GM23338 (cell line): ENCODE results near the gene NEB. TPM values are rescaled to one million over a fixed set of nuclear protein-coding genes. Genes with fewer than 3 reads are reported as not detected.
"Not testable (repeated sequence)": the region's sequence is repeated elsewhere in the genome, so short reads cannot be mapped to it uniquely, and the experiment has no call there.

Experiments
- ATAC-seq: fragments of 200-7000 bp; cut with Tn5 transposase; 3 replicates; pipeline ENCODE4 v1.9.1; 2020
- DNase-seq: peaks from one replicate; pipeline ENCODE4 v3.0.0-alpha.2; 2015; ENCODE audit warnings: low spot score
- H2AFZ ChIP-seq: fragments of 200-600 bp; sonication (generic); 2 replicates; pipeline ENCODE4 v1.8.0; 2016; ENCODE audit warnings: antibody characterized with exemption, mild to moderate bottlenecking, moderate library complexity
- H3F3A ChIP-seq: fragments of 200-600 bp; sonication (generic); replicated peaks from 2 replicates; pipeline ENCODE4 v1.8.0; 2017; ENCODE audit warnings: antibody characterized with exemption, mixed run types, low read depth
- H3K27ac ChIP-seq: fragments of 200-600 bp; sonication (generic); 2 replicates; pipeline ENCODE4 v1.6.1; 2016; ENCODE audit warnings: low read depth
- H3K27me3 ChIP-seq: fragments of 200-600 bp; sonication (generic); 2 replicates; pipeline ENCODE4 v1.8.0; 2016; ENCODE audit warnings: mild to moderate bottlenecking, mixed run types, moderate library complexity; ENCODE audit not compliant: insufficient read depth
- H3K36me3 ChIP-seq: fragments of 200-600 bp; sonication (generic); 2 replicates; pipeline ENCODE4 v1.8.0; 2016; ENCODE audit warnings: mild to moderate bottlenecking; ENCODE audit not compliant: insufficient read depth
- H3K4me1 ChIP-seq: fragments of 200-600 bp; sonication (generic); 2 replicates; pipeline ENCODE4 v1.8.0; 2016; ENCODE audit warnings: mild to moderate bottlenecking, moderate library complexity; ENCODE audit not compliant: insufficient read depth
- H3K4me2 ChIP-seq: fragments of 200-600 bp; sonication (generic); 2 replicates; pipeline ENCODE4 v1.7.1; 2017; ENCODE audit warnings: mixed run types
- H3K4me3 ChIP-seq: fragments of 200-600 bp; sonication (generic); 2 replicates; pipeline ENCODE4 v1.6.1; 2016; ENCODE audit warnings: mixed run types
- H3K79me2 ChIP-seq: fragments of 200-600 bp; sonication (generic); replicated peaks from 2 replicates; pipeline ENCODE4 v1.8.0; 2017; ENCODE audit warnings: mild to moderate bottlenecking; ENCODE audit not compliant: insufficient read depth
- H3K9me2 ChIP-seq: fragments of 200-600 bp; sonication (generic); 2 replicates; pipeline ENCODE4 v1.8.0; 2017; ENCODE audit not compliant: insufficient read depth
- H4K20me1 ChIP-seq: fragments of 200-600 bp; sonication (generic); replicated peaks from 2 replicates; pipeline ENCODE4 v1.8.0; 2017; ENCODE audit warnings: mild to moderate bottlenecking; ENCODE audit not compliant: insufficient read depth
- H3K27ac Mint-ChIP-seq: 2 replicates; pipeline ENCODE4 v1.8.0; 2020; ENCODE audit warnings: inconsistent platforms, mild to moderate bottlenecking, moderate library complexity, mixed read lengths
- H3K27me3 Mint-ChIP-seq: 3 replicates; pipeline ENCODE4 v1.8.0; 2022; ENCODE audit warnings: low read depth, mild to moderate bottlenecking, moderate library complexity, mixed read lengths, inconsistent platforms; ENCODE audit not compliant: insufficient read depth, poor library complexity
- H3K36me3 Mint-ChIP-seq: 3 replicates; pipeline ENCODE4 v1.8.0; 2021; ENCODE audit warnings: low read depth, mild to moderate bottlenecking, inconsistent platforms, moderate library complexity, mixed read lengths
- H3K4me1 Mint-ChIP-seq: 3 replicates; pipeline ENCODE4 v1.8.0; 2020; ENCODE audit warnings: mild to moderate bottlenecking, inconsistent platforms, mixed read lengths
- H3K4me3 Mint-ChIP-seq: 3 replicates; pipeline ENCODE4 v1.8.0; 2021; ENCODE audit warnings: moderate library complexity, mild to moderate bottlenecking, inconsistent platforms, mixed read lengths
- H3K9me3 Mint-ChIP-seq: 3 replicates; pipeline ENCODE4 v1.8.0; 2020; ENCODE audit warnings: moderate library complexity, mild to moderate bottlenecking, inconsistent platforms, mixed read lengths
- polyA plus RNA-seq: library from polyadenylated mRNA; unstranded; fragments of >200 nt; fragmentation: Nextera tagmentation; extraction: Ambion mirVana; gene quantifications from 2 replicates; pipeline ENCODE4 v1.2.1, GENCODE V29; 2016
- total RNA-seq: library from RNA; depleted of rRNA; stranded (reverse); fragments of >200 nt; shearing (Covaris generic); gene quantifications from 2 replicates; pipeline ENCODE4 v1.2.3, GENCODE V29; 2014

NEB gene
- total and polyA plus RNA-seq, 2 experiments from 2014 or later: 6.2 to 13.7 TPM

GRCh38 chr2:151607459-151608424 lies 126.5 kb downstream of the NEB start:
- not testable (repeated sequence) for H3K79me2 ChIP-seq, H2AFZ ChIP-seq, H3K36me3 ChIP-seq, H3K4me2 ChIP-seq, H3K27ac Mint-ChIP-seq, H3K36me3 Mint-ChIP-seq, H3K4me1 ChIP-seq, DNase-seq, H3K9me2 ChIP-seq, H3F3A ChIP-seq, H3K27me3 Mint-ChIP-seq, H4K20me1 ChIP-seq, H3K27me3 ChIP-seq, H3K27ac ChIP-seq, H3K4me1 Mint-ChIP-seq, ATAC-seq, H3K4me3 Mint-ChIP-seq, H3K9me3 Mint-ChIP-seq, H3K4me3 ChIP-seq

GRCh38 chr2:151603530-151603929 lies 130.7 kb downstream of the NEB start:
- not testable (repeated sequence) for H4K20me1 ChIP-seq, DNase-seq, H3K27ac Mint-ChIP-seq, H3K36me3 Mint-ChIP-seq, H3K4me1 ChIP-seq, H3K79me2 ChIP-seq, H2AFZ ChIP-seq, H3K9me2 ChIP-seq, H3K36me3 ChIP-seq, H3K27me3 Mint-ChIP-seq, H3K4me1 Mint-ChIP-seq, H3K4me3 Mint-ChIP-seq, H3K4me3 ChIP-seq, H3F3A ChIP-seq, H3K27me3 ChIP-seq, H3K4me2 ChIP-seq, ATAC-seq, H3K9me3 Mint-ChIP-seq, H3K27ac ChIP-seq

- H3K4me3 ChIP-seq, DNase-seq, H3K4me2 ChIP-seq, H3K4me1 Mint-ChIP-seq, H3K36me3 Mint-ChIP-seq, H3K4me1 ChIP-seq, H3K79me2 ChIP-seq, H3K4me3 Mint-ChIP-seq, H3K9me2 ChIP-seq, H3K9me3 Mint-ChIP-seq, H3K27ac ChIP-seq, H4K20me1 ChIP-seq, H3K36me3 ChIP-seq, H3F3A ChIP-seq, H3K27ac Mint-ChIP-seq, ATAC-seq, H3K27me3 Mint-ChIP-seq, H2AFZ ChIP-seq, H3K27me3 ChIP-seq: not testable (repeated sequence)
Observed at GRCh38 chr2:151602402-151602801, 131.9 kb downstream of the NEB start.

GRCh38 chr2:151601803-151602202 lies 132.5 kb downstream of the NEB start:
- H3K9me2 ChIP-seq: not testable (repeated sequence)

GRCh38 chr2:151596903-151597608 lies 137.2 kb downstream of the NEB start:
- H3K27me3 Mint-ChIP-seq, H3K36me3 ChIP-seq, H3K36me3 Mint-ChIP-seq, H3K27ac ChIP-seq, H3K4me1 Mint-ChIP-seq, H3K4me2 ChIP-seq, H3K4me3 ChIP-seq, H3F3A ChIP-seq, H3K79me2 ChIP-seq, H3K9me3 Mint-ChIP-seq, H4K20me1 ChIP-seq, ATAC-seq, H2AFZ ChIP-seq, H3K4me1 ChIP-seq, H3K27ac Mint-ChIP-seq, H3K9me2 ChIP-seq, DNase-seq, H3K4me3 Mint-ChIP-seq, H3K27me3 ChIP-seq: not testable (repeated sequence)

More at GRCh38 chr2:151601803-151602202, 132.5 kb downstream of the NEB start:
- not testable (repeated sequence) for H3K9me3 Mint-ChIP-seq, H3K4me1 ChIP-seq, H3K27ac ChIP-seq, H3K4me1 Mint-ChIP-seq, DNase-seq, H3K27ac Mint-ChIP-seq, H3K27me3 Mint-ChIP-seq, H3K4me3 ChIP-seq, H2AFZ ChIP-seq, H3K79me2 ChIP-seq, H3K4me2 ChIP-seq, H3K27me3 ChIP-seq, H3K36me3 Mint-ChIP-seq, H3K4me3 Mint-ChIP-seq, H3F3A ChIP-seq, H3K36me3 ChIP-seq, H4K20me1 ChIP-seq
- peak; percentile 67 for ATAC-seq

GRCh38 chr2:151591908-151592255 lies 142.4 kb downstream of the NEB start:
- H3K4me1 ChIP-seq, H4K20me1 ChIP-seq, DNase-seq, H3K4me1 Mint-ChIP-seq, H3K36me3 Mint-ChIP-seq, H3K27me3 Mint-ChIP-seq, H3F3A ChIP-seq, H2AFZ ChIP-seq, H3K27ac Mint-ChIP-seq, H3K27me3 ChIP-seq, H3K4me2 ChIP-seq, H3K27ac ChIP-seq, H3K4me3 Mint-ChIP-seq, ATAC-seq, H3K4me3 ChIP-seq, H3K9me3 Mint-ChIP-seq, H3K9me2 ChIP-seq, H3K79me2 ChIP-seq, H3K36me3 ChIP-seq: not testable (repeated sequence)
